ENCODE results near the gene CIB2. TPM values are rescaled to one million over a fixed set of nuclear protein-coding genes. Genes with fewer than 3 reads are reported as not detected.

Gene CIB2
- total and polyA plus RNA-seq, 9 donors, result 1.7 to 12.4 (median 8.8) TPM

DNA sequence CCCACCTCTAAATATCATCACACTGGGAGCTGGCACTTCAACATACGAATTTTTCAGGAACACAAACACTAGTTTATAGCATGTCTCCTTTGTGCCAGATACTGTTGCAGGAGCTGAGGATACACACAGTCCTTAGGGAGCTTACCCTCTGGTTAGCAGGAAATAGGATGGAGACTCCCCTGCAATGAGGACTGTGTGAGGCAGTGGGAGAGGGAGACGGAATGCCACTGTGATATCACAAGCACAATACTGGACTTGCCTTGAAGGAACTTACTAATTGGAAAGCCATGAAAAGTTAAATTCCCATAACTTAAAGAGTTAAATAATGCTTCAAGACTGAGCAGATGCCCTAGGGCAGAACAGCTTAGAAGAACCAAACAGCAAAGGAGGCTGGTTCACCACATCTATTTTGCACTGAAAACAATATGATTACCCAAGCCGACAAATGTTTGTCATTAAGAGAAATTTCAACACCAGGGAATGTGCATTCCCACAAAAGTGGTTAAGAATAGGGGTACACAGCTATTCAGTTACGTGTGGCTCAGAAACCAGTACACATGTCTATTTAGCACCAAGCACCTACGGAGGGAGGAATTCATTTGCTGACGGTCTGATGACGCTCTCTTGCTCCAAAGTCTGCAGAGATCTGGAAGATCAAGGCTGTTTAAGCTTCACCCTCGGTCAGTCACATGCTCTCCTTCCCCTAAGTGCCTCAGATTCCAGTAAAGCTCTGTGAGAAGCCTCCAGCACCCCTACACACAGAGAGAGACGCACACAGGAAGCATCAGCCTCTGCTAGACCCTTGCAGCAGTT, 59.0 kb downstream of the CIB2 start:
- Histone ChIP-seq H3K4me3 (peak overlapping the region; percentile 5), H3K4me1 (ENCODE audit: insufficient read depth) (peaks cover 40% of the 10 kb centered on the region)
- intact Hi-C loops (cut with DNase I), result loop anchor here in 2 of 4 donors (5.0 to 10.0 kb wide), 2 partner anchors 67 to 70 kb away; no protein-coding TSS in a partner anchor

DNA sequence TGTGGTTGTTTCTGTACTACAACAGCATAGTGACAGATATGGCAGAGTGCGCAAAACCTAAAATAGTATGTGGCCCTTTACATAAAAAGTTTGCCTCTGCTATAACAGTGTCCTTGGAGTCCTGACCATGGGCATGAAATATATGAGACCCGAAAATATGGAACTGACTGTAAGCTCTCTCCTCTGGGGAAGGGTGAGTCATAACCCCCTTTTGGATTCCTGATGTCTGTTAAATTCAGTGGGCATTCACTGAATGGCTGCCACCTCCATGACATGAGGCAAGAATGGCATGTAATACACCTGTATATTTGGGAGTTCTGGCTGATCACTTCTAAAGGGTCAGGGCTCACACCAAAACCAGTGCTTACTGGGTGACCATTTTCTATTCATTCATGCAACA, 59.9 kb downstream of the CIB2 start:
- H3K36me3 ChIP-seq, result no peaks in the 10 kb centered on the region
- H3K4me1 ChIP-seq (ENCODE audit: insufficient read depth), result peaks cover 45% of the 10 kb centered on the region
- WGBS, 3 donors, result 75 to 88% (median 87%) methylated on average over 2 of the region's 2 CpGs
- H3K4me3 ChIP-seq, result no peak overlapping the region
- TF ChIP-seq POLR2A (IDR thresholded peaks at IDR 0.05) (no peak), EP300 (IDR thresholded peaks at IDR 0.05) (no peak)
- TF ChIP-seq, protein P1, sequence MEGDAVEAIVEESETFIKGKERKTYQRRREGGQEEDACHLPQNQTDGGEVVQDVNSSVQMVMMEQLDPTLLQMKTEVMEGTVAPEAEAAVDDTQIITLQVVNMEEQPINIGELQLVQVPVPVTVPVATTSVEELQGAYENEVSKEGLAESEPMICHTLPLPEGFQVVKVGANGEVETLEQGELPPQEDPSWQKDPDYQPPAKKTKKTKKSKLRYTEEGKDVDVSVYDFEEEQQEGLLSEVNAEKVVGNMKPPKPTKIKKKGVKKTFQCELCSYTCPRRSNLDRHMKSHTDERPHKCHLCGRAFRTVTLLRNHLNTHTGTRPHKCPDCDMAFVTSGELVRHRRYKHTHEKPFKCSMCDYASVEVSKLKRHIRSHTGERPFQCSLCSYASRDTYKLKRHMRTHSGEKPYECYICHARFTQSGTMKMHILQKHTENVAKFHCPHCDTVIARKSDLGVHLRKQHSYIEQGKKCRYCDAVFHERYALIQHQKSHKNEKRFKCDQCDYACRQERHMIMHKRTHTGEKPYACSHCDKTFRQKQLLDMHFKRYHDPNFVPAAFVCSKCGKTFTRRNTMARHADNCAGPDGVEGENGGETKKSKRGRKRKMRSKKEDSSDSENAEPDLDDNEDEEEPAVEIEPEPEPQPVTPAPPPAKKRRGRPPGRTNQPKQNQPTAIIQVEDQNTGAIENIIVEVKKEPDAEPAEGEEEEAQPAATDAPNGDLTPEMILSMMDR (IDR thresholded peaks at IDR 0.05), result no peak
- no peaks in the 10 kb centered on the region for H3K9me3 ChIP-seq
- no peak for DNase-seq
- intact Hi-C loops (cut with DNase I), result loop anchor here in 2 of 4 donors (5.0 to 10.0 kb wide), 2 partner anchors 67 to 69 kb away; no protein-coding TSS in a partner anchor
- H3K27ac ChIP-seq, result peak overlapping the region in 1 of 2 donors; percentile 95
- H3K27me3 ChIP-seq, result no peaks in the 10 kb centered on the region

More for the DNA sequence above, 59.0 kb downstream of the CIB2 start:
- TF ChIP-seq, protein P1 (IDR thresholded peaks at IDR 0.05), result no peak
- peak; percentile 32 for TF ChIP-seq EP300 (IDR thresholded peaks at IDR 0.05)
- peak; percentile 31 for TF ChIP-seq POLR2A (IDR thresholded peaks at IDR 0.05)
- WGBS, 3 donors, result 9 to 14% (median 12%) methylated on average over 9 of the region's 9 CpGs
- H3K9me3 ChIP-seq, result no peaks in the 10 kb centered on the region
- peak in 3 of 5 donors; percentile 53 to 66 (median 64) for DNase-seq
- H3K27ac ChIP-seq, result peak overlapping the region in 1 of 2 donors; percentile 95
- H3K36me3 ChIP-seq, result no peaks in the 10 kb centered on the region
- H3K27me3 ChIP-seq, result no peaks in the 10 kb centered on the region

- H3K27ac ChIP-seq, result peak overlapping the region in 1 of 2 donors; percentile 95
- 77 to 80% (median 79%) methylated on average over 4 of the region's 4 CpGs for WGBS, 3 donors
Measured at GRCh38 chr15:78070049-78070700, 61.1 kb downstream of the CIB2 start.

More at GRCh38 chr15:78070049-78070700, 61.1 kb downstream of the CIB2 start:
- Histone ChIP-seq H3K9me3 (no peaks in the 10 kb centered on the region), H3K27me3 (no peaks in the 10 kb centered on the region), H3K4me3 (no peak overlapping the region), H3K36me3 (no peaks in the 10 kb centered on the region), H3K4me1 (ENCODE audit: insufficient read depth) (peaks cover 54% of the 10 kb centered on the region)
- intact Hi-C loops (cut with DNase I), result loop anchor here in 2 of 4 donors (5.0 to 10.0 kb wide), 2 partner anchors 65 to 68 kb away; no protein-coding TSS in a partner anchor
- DNase-seq, result no peak
- TF ChIP-seq POLR2A (IDR thresholded peaks at IDR 0.05) (no peak), EP300 (IDR thresholded peaks at IDR 0.05) (no peak)
- TF ChIP-seq, protein P1 (IDR thresholded peaks at IDR 0.05), result no peak
